ENCODE measurements around the gene PLA2G4E. TPM values are rescaled to one million over a fixed set of nuclear protein-coding genes. Genes with fewer than 3 reads are reported as not detected.

PLA2G4E gene
- total and polyA plus RNA-seq, 9 of the 15 experiments (the other 6 are each of a cell fraction or from before 2014, with no cell fraction given), result 0.03 TPM; not detected in 8

- TF ChIP-seq XRCC4 (IDR thresholded peaks at IDR 0.05; ENCODE audit: extremely low read depth, insufficient read depth, insufficient read length) (no peak), IFI16 (CRISPR knock-in tag; IDR thresholded peaks at IDR 0.05) (no peak), ZBTB17 (CRISPR knock-in tag; IDR thresholded peaks at IDR 0.05) (no peak), ZNF282 (CRISPR knock-in tag; IDR thresholded peaks at IDR 0.05) (no peak), SAFB2 (IDR thresholded peaks at IDR 0.05; ENCODE audit: borderline replicate concordance, low read depth, low read length, severe bottlenecking) (no peak), TGIF2 (CRISPR knock-in tag; IDR thresholded peaks at IDR 0.05) (no peak), ZNF699 (CRISPR knock-in tag; IDR thresholded peaks at IDR 0.05; ENCODE audit: insufficient replicate concordance) (no peak), KAT8 (IDR thresholded peaks at IDR 0.05; ENCODE audit: low read depth) (no peak), AFF4 (CRISPR knock-in tag; IDR thresholded peaks at IDR 0.05) (peak; percentile 45; the same call in 1 of the 2 replicates), NR1H2 (CRISPR knock-in tag; IDR thresholded peaks at IDR 0.05) (0 out of 2 replicates have a peak, but pooled peaks have one; percentile 26), NCOA4 (IDR thresholded peaks at IDR 0.05; ENCODE audit: partially characterized antibody) (no peak), KLF10 (CRISPR knock-in tag; IDR thresholded peaks at IDR 0.05) (no peak), MTF1 (CRISPR knock-in tag; IDR thresholded peaks at IDR 0.05; ENCODE audit: borderline replicate concordance) (no peak), TEAD1 (CRISPR knock-in tag; IDR thresholded peaks at IDR 0.05) (no peak), ZBTB8A (IDR thresholded peaks at IDR 0.05; ENCODE audit: partially characterized antibody) (no peak), ZNF354B (CRISPR knock-in tag; IDR thresholded peaks at IDR 0.05) (no peak), PHTF2 (CRISPR knock-in tag; IDR thresholded peaks at IDR 0.05) (no peak), ZNF507 (tag; conservative IDR thresholded peaks at IDR 0.05) (no peak), MBD2 (IDR thresholded peaks at IDR 0.05; ENCODE audit: borderline replicate concordance, low read depth) (peak; percentile 89), EP300 (IDR thresholded peaks at IDR 0.05; ENCODE audit: low read length) (no peak), THRB (CRISPR knock-in tag; conservative IDR thresholded peaks at IDR 0.05) (no peak)
Measured at GRCh38 chr15:41972253-41973242, 48.3 kb downstream of the PLA2G4E start, which contains the start of gene EHD4 (continued).
